GM21447 (cell line): ENCODE results near the gene IFNB1.
A peak's percentile ranks its signal among the peaks of the same experiment; 100 is the strongest.

Experiments used
- ATAC-seq: cut with Tn5 transposase; IDR thresholded peaks from one replicate; pipeline ENCODE4 v1.9.1; 2021; ENCODE audit not compliant: unreplicated experiment

Gene IFNB1

GRCh38 chr9:21070906-21071305 lies 6.8 kb downstream of the IFNB1 start:
- ATAC-seq: no peak

- ATAC-seq: no peak
These were observed 7.6 kb downstream of the IFNB1 start for GRCh38 chr9:21070171-21070571.

GRCh38 chr9:21060919-21061561 lies 16.7 kb downstream of the IFNB1 start:
- peak; percentile 90 for ATAC-seq

- no peak for ATAC-seq
These were observed 20.8 kb downstream of the IFNB1 start for GRCh38 chr9:21056931-21057330.

- no peak for ATAC-seq
These were observed 23.9 kb downstream of the IFNB1 start for GRCh38 chr9:21053851-21054250.

GRCh38 chr9:21047281-21047691 lies 30.5 kb downstream of the IFNB1 start:
- no peak for ATAC-seq

- ATAC-seq: no peak
These were observed 33.9 kb downstream of the IFNB1 start for GRCh38 chr9:21043841-21044240.

- ATAC-seq: no peak
These were observed 35.3 kb downstream of the IFNB1 start for GRCh38 chr9:21042466-21042865.

GRCh38 chr9:21039302-21039701 lies 38.4 kb downstream of the IFNB1 start:
- ATAC-seq: no peak

- no peak for ATAC-seq
These were observed 40.5 kb downstream of the IFNB1 start for GRCh38 chr9:21037278-21037677.

GRCh38 chr9:21031808-21032183 lies 45.9 kb downstream of the IFNB1 start:
- ATAC-seq: no peak

GRCh38 chr9:21031091-21031807 lies 46.5 kb downstream of the IFNB1 start, which contains the start of gene HACD4:
HACD4 (minus strand) TSS chr9:21031640; CDS start chr9:21031590, 50 bp downstream.
- peak; percentile 67 for ATAC-seq

GRCh38 chr9:21030389-21031035 lies 47.2 kb downstream of the IFNB1 start:
- ATAC-seq: peak; percentile 85

- ATAC-seq: no peak
These were observed 48.1 kb downstream of the IFNB1 start for GRCh38 chr9:21029661-21030060.

GRCh38 chr9:21028466-21028865 lies 49.3 kb downstream of the IFNB1 start:
- no peak for ATAC-seq

- no peak for ATAC-seq
These were observed 50.4 kb downstream of the IFNB1 start for GRCh38 chr9:21027295-21027694.
